ENCODE measurements around the gene SGTA. TPM values are rescaled to one million over a fixed set of nuclear protein-coding genes. Genes with fewer than 3 reads are reported as not detected.

SGTA gene
- total RNA-seq, 2 experiments from 2014 or later: 46.6 to 46.9 TPM

- Mint-ChIP-seq H3K27me3 (no peaks in the 10 kb centered on the region), H3K36me3 (ENCODE audit: low read depth) (no peaks in the 10 kb centered on the region), H3K4me3 (no peak overlapping the region), H3K9me3 (no peaks in the 10 kb centered on the region), H3K4me1 (no peaks in the 10 kb centered on the region), H3K27ac (no peak overlapping the region)
- POLR2A ChIA-PET: interaction anchor here (0.6 kb wide), 1 partner anchor 8 kb away, joined by 5 read pairs; no protein-coding TSS in a partner anchor
- no peak for DNase-seq
- CTCF ChIA-PET: no interaction called here
These were observed 14.5 kb downstream of the SGTA start for GRCh38 chr19:2768365-2769132.

- no peak for DNase-seq
- ChIA-PET POLR2A (no interaction called here), CTCF (interaction anchor here (0.5 to 0.6 kb wide), 2 partner anchors 323 to 510 kb away, joined by 3 to 4 read pairs; no protein-coding TSS in a partner anchor)
- Mint-ChIP-seq H3K9me3 (no peaks in the 10 kb centered on the region), H3K27ac (no peak overlapping the region), H3K4me1 (no peaks in the 10 kb centered on the region), H3K27me3 (no peaks in the 10 kb centered on the region), H3K4me3 (no peak overlapping the region), H3K36me3 (ENCODE audit: low read depth) (no peaks in the 10 kb centered on the region)
These were observed 15.4 kb downstream of the SGTA start for GRCh38 chr19:2767688-2768087.

- ChIA-PET POLR2A (no interaction called here), CTCF (interaction anchor here (0.5 to 0.6 kb wide), 2 partner anchors 324 to 509 kb away, joined by 3 to 4 read pairs; no protein-coding TSS in a partner anchor)
- Mint-ChIP-seq H3K27ac (no peak overlapping the region), H3K4me1 (no peaks in the 10 kb centered on the region), H3K9me3 (no peaks in the 10 kb centered on the region), H3K4me3 (no peak overlapping the region), H3K27me3 (no peaks in the 10 kb centered on the region), H3K36me3 (ENCODE audit: low read depth) (no peaks in the 10 kb centered on the region)
- no peak for DNase-seq
These were observed 16.3 kb downstream of the SGTA start for GRCh38 chr19:2766594-2767372.

GRCh38 chr19:2765376-2765775, 17.7 kb downstream of the SGTA start:
- ChIA-PET CTCF (no interaction called here), POLR2A (interaction anchor here (0.5 kb wide), 1 partner anchor 92 kb away, joined by 3 read pairs; no protein-coding TSS in a partner anchor)
- H3K36me3 Mint-ChIP-seq (ENCODE audit: low read depth): no peaks in the 10 kb centered on the region
- DNase-seq: no peak
- no peaks in the 10 kb centered on the region for H3K4me1 Mint-ChIP-seq
- H3K9me3 Mint-ChIP-seq: no peaks in the 10 kb centered on the region
- no peaks in the 10 kb centered on the region for H3K27me3 Mint-ChIP-seq
- H3K27ac Mint-ChIP-seq: no peak overlapping the region
- no peak overlapping the region for H3K4me3 Mint-ChIP-seq

GRCh38 chr19:2764945-2765344, 18.1 kb downstream of the SGTA start:
- no peak overlapping the region for H3K27ac Mint-ChIP-seq
- H3K4me1 Mint-ChIP-seq: no peaks in the 10 kb centered on the region
- POLR2A ChIA-PET: interaction anchor here (0.5 kb wide), 1 partner anchor 93 kb away, joined by 3 read pairs; no protein-coding TSS in a partner anchor
- no peaks in the 10 kb centered on the region for H3K27me3 Mint-ChIP-seq
- H3K36me3 Mint-ChIP-seq (ENCODE audit: low read depth): peaks cover 2% of the 10 kb centered on the region
- H3K9me3 Mint-ChIP-seq: no peaks in the 10 kb centered on the region
- DNase-seq: no peak
- CTCF ChIA-PET: interaction anchor here (0.6 kb wide), 1 partner anchor 128 kb away, joined by 3 read pairs; no protein-coding TSS in a partner anchor
- H3K4me3 Mint-ChIP-seq: no peak overlapping the region

- Mint-ChIP-seq H3K4me3 (no peak overlapping the region), H3K4me1 (no peaks in the 10 kb centered on the region), H3K9me3 (no peaks in the 10 kb centered on the region), H3K27me3 (no peaks in the 10 kb centered on the region), H3K27ac (no peak overlapping the region), H3K36me3 (ENCODE audit: low read depth) (peaks cover 9% of the 10 kb centered on the region)
- ChIA-PET CTCF (no interaction called here), POLR2A (no interaction called here)
- no peak for DNase-seq
These were observed 19.4 kb downstream of the SGTA start for GRCh38 chr19:2763687-2764086.

- CTCF ChIA-PET: no interaction called here
- H3K4me1 Mint-ChIP-seq: no peaks in the 10 kb centered on the region
- H3K4me3 Mint-ChIP-seq: no peak overlapping the region
- H3K9me3 Mint-ChIP-seq: no peaks in the 10 kb centered on the region
- no peak for DNase-seq
- peaks cover 12% of the 10 kb centered on the region for H3K36me3 Mint-ChIP-seq (ENCODE audit: low read depth)
- no peak overlapping the region for H3K27ac Mint-ChIP-seq
- POLR2A ChIA-PET: no interaction called here
- no peaks in the 10 kb centered on the region for H3K27me3 Mint-ChIP-seq
These were observed 20.1 kb downstream of the SGTA start for GRCh38 chr19:2762783-2763496.

- CTCF ChIA-PET: no interaction called here
- DNase-seq: no peak
- POLR2A ChIA-PET: no interaction called here
- Mint-ChIP-seq H3K9me3 (no peaks in the 10 kb centered on the region), H3K4me3 (no peak overlapping the region), H3K4me1 (no peaks in the 10 kb centered on the region), H3K27me3 (no peaks in the 10 kb centered on the region), H3K27ac (peak overlapping the region; percentile 38), H3K36me3 (ENCODE audit: low read depth) (peaks cover 12% of the 10 kb centered on the region)
These were observed 20.9 kb downstream of the SGTA start for GRCh38 chr19:2761876-2762782.

GRCh38 chr19:2761309-2761677, 21.8 kb downstream of the SGTA start:
- H3K36me3 Mint-ChIP-seq (ENCODE audit: low read depth): peaks cover 12% of the 10 kb centered on the region
- H3K27ac Mint-ChIP-seq: no peak overlapping the region
- no peaks in the 10 kb centered on the region for H3K9me3 Mint-ChIP-seq
- ChIA-PET CTCF (no interaction called here), POLR2A (no interaction called here)
- DNase-seq: no peak
- H3K4me1 Mint-ChIP-seq: no peaks in the 10 kb centered on the region
- no peak overlapping the region for H3K4me3 Mint-ChIP-seq
- no peaks in the 10 kb centered on the region for H3K27me3 Mint-ChIP-seq

GRCh38 chr19:2759965-2760364, 23.1 kb downstream of the SGTA start:
- ChIA-PET POLR2A (interaction anchor here (0.7 kb wide), 1 partner anchor 9 kb away, joined by 5 read pairs; no protein-coding TSS in a partner anchor), CTCF (no interaction called here)
- Mint-ChIP-seq H3K27me3 (no peaks in the 10 kb centered on the region), H3K4me1 (no peaks in the 10 kb centered on the region), H3K36me3 (ENCODE audit: low read depth) (peaks cover 14% of the 10 kb centered on the region), H3K4me3 (no peak overlapping the region), H3K27ac (no peak overlapping the region), H3K9me3 (no peaks in the 10 kb centered on the region)
- DNase-seq: no peak

- DNase-seq: no peak
- POLR2A ChIA-PET: no interaction called here
- no peak overlapping the region for H3K4me3 Mint-ChIP-seq
- H3K27ac Mint-ChIP-seq: peak overlapping the region; percentile 54
- peaks cover 15% of the 10 kb centered on the region for H3K36me3 Mint-ChIP-seq (ENCODE audit: low read depth)
- CTCF ChIA-PET: no interaction called here
- H3K4me1 Mint-ChIP-seq: no peaks in the 10 kb centered on the region
- no peaks in the 10 kb centered on the region for H3K9me3 Mint-ChIP-seq
- H3K27me3 Mint-ChIP-seq: no peaks in the 10 kb centered on the region
These were observed 23.7 kb downstream of the SGTA start for GRCh38 chr19:2759362-2759761.

GRCh38 chr19:2758601-2759313, 24.3 kb downstream of the SGTA start:
- peaks cover 17% of the 10 kb centered on the region for H3K36me3 Mint-ChIP-seq (ENCODE audit: low read depth)
- H3K4me3 Mint-ChIP-seq: no peak overlapping the region
- H3K27me3 Mint-ChIP-seq: no peaks in the 10 kb centered on the region
- no peaks in the 10 kb centered on the region for H3K4me1 Mint-ChIP-seq
- H3K27ac Mint-ChIP-seq: peak overlapping the region; percentile 54
- CTCF ChIA-PET: no interaction called here
- H3K9me3 Mint-ChIP-seq: no peaks in the 10 kb centered on the region
- POLR2A ChIA-PET: no interaction called here
- DNase-seq: no peak
